Mesothelial cell of epicardium (in vitro differentiated cells): ENCODE data around the gene CCDC77. TPM values are rescaled to one million over a fixed set of nuclear protein-coding genes. Genes with fewer than 3 reads are reported as not detected.

Experiments used
- DNase-seq, 2 experiments: peaks; one replicate each; pipeline ENCODE4 v3.0.0; 2021; ENCODE audit warnings: low spot score in 2 of 2; ENCODE audit not compliant: unreplicated experiment in 2 of 2
- H3K27ac Mint-ChIP-seq: 2 replicates; pipeline ENCODE4 v1.8.0; 2021; ENCODE audit warnings: mixed read lengths
- H3K27me3 Mint-ChIP-seq: 2 replicates; pipeline ENCODE4 v1.8.0; 2021; ENCODE audit warnings: low read depth, mixed read lengths
- H3K36me3 Mint-ChIP-seq: 2 replicates; pipeline ENCODE4 v1.8.0; 2021; ENCODE audit warnings: mixed read lengths
- H3K4me1 Mint-ChIP-seq: 2 replicates; pipeline ENCODE4 v1.8.0; 2021; ENCODE audit warnings: mixed read lengths
- H3K4me3 Mint-ChIP-seq: 2 replicates; pipeline ENCODE4 v1.8.0; 2021; ENCODE audit warnings: mild to moderate bottlenecking, moderate library complexity, mixed read lengths
- H3K9me3 Mint-ChIP-seq: 2 replicates; pipeline ENCODE4 v1.8.0; 2021; ENCODE audit warnings: mixed read lengths
- total RNA-seq: library from RNA; stranded (reverse); gene quantifications from 3 replicates; pipeline ENCODE4 v1.2.1, GENCODE V29; 2021
- TF ChIP-seq, protein P1 (sequence below): fragments of 200-600 bp; sonication (generic); IDR thresholded peaks from one replicate; pipeline ENCODE4 v1.5.0; 2021; ENCODE audit warnings: antibody characterized with exemption; ENCODE audit not compliant: unreplicated experiment

Gene CCDC77
- total RNA-seq, 1 donor from 2014 or later: 16.8 TPM

DNA sequence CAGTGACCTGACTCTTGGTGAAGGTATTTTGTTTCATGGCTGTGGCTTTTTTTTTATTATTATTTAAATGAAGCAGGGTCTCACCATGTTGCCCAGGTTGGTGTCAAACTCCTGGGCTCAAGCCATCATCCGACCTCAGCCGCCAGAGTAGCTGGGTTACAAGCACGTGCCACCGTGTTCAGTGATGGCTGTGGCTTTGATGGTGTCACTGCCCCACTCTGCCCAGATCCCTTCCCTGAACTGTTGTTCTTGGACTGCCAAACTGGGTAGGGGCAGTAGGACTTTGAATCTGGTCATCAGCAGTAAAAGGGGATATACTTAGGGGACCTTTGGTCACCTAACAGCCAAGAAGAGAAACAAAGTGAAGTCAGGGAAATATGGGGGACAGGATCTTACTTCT is 77.7 kb downstream of the CCDC77 start:
- Mint-ChIP-seq H3K4me1 (peaks cover under 1% of the 10 kb centered on the region), H3K36me3 (no peaks in the 10 kb centered on the region), H3K4me3 (no peak overlapping the region), H3K27me3 (peaks cover 16% of the 10 kb centered on the region), H3K27ac (no peak overlapping the region), H3K9me3 (no peaks in the 10 kb centered on the region)
- DNase-seq: no peak
- TF ChIP-seq, protein P1, sequence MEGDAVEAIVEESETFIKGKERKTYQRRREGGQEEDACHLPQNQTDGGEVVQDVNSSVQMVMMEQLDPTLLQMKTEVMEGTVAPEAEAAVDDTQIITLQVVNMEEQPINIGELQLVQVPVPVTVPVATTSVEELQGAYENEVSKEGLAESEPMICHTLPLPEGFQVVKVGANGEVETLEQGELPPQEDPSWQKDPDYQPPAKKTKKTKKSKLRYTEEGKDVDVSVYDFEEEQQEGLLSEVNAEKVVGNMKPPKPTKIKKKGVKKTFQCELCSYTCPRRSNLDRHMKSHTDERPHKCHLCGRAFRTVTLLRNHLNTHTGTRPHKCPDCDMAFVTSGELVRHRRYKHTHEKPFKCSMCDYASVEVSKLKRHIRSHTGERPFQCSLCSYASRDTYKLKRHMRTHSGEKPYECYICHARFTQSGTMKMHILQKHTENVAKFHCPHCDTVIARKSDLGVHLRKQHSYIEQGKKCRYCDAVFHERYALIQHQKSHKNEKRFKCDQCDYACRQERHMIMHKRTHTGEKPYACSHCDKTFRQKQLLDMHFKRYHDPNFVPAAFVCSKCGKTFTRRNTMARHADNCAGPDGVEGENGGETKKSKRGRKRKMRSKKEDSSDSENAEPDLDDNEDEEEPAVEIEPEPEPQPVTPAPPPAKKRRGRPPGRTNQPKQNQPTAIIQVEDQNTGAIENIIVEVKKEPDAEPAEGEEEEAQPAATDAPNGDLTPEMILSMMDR: no peak

GRCh38 chr12:480831-481816 is 79.7 kb downstream of the CCDC77 start:
- H3K4me1 Mint-ChIP-seq: no peaks in the 10 kb centered on the region
- no peaks in the 10 kb centered on the region for H3K36me3 Mint-ChIP-seq
- no peak for DNase-seq
- peaks cover 15% of the 10 kb centered on the region for H3K27me3 Mint-ChIP-seq
- H3K4me3 Mint-ChIP-seq: no peak overlapping the region
- H3K27ac Mint-ChIP-seq: no peak overlapping the region
- H3K9me3 Mint-ChIP-seq: no peaks in the 10 kb centered on the region
- TF ChIP-seq, protein P1: no peak

DNA sequence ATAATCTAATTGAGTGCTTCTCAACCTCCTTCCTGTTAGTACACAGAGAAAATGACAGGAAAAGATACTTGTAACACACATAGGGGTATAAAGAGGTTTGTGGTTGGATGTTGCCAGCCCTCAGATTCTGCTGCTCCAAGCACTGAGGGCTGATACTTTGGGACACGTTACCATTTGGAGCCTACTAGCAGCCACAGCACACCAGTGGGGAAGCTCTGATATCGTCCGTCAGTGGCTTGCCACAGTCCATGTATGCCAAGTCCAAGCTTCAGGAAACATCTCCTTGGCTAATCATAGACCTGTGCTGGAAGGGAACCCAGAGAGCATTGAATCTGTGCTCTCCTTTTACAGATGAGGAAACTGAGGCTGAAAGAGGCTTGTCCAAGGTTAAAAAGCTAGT is 80.6 kb downstream of the CCDC77 start:
- Mint-ChIP-seq H3K27me3 (peaks cover 17% of the 10 kb centered on the region), H3K27ac (no peak overlapping the region), H3K36me3 (no peaks in the 10 kb centered on the region), H3K4me1 (no peaks in the 10 kb centered on the region), H3K9me3 (peaks cover 3% of the 10 kb centered on the region), H3K4me3 (no peak overlapping the region)
- DNase-seq: no peak
- TF ChIP-seq, protein P1: no peak

GRCh38 chr12:484096-484495 is 82.7 kb downstream of the CCDC77 start:
- Mint-ChIP-seq H3K4me1 (no peaks in the 10 kb centered on the region), H3K4me3 (no peak overlapping the region), H3K27ac (no peak overlapping the region), H3K36me3 (no peaks in the 10 kb centered on the region), H3K27me3 (peaks cover 18% of the 10 kb centered on the region), H3K9me3 (peaks cover 19% of the 10 kb centered on the region)
- no peak for DNase-seq
- TF ChIP-seq, protein P1: no peak

- Mint-ChIP-seq H3K4me1 (no peaks in the 10 kb centered on the region), H3K9me3 (peaks cover 48% of the 10 kb centered on the region), H3K4me3 (no peak overlapping the region), H3K27me3 (peaks cover 3% of the 10 kb centered on the region), H3K36me3 (no peaks in the 10 kb centered on the region), H3K27ac (no peak overlapping the region)
- no peak for DNase-seq
- TF ChIP-seq, protein P1: no peak
Measured at GRCh38 chr12:490260-490659, 88.8 kb downstream of the CCDC77 start.

Other genes starting within 250 kb of the CCDC77 start
- 0.29 TPM in 2 of 3 replicates, not detected in the other for gene SLC6A12, start 187.5 kb upstream of the CCDC77 start, total RNA-seq
- 0.97 to 2.5 TPM (median 1.2 TPM) in 3 replicates for gene SLC6A13, start 138.8 kb upstream of the CCDC77 start, total RNA-seq
- gene KDM5A, start 12.3 kb upstream of the CCDC77 start, total RNA-seq: 87.7 to 96.2 TPM (median 93.9 TPM) in 3 replicates
- gene B4GALNT3, start 58.3 kb downstream of the CCDC77 start, total RNA-seq: 6.9 to 7.3 TPM (median 7.0 TPM) in 3 replicates